Left lobe of liver (tissue), 2 donors: ENCODE measurements around the gene ARHGEF33. TPM values are rescaled to one million over a fixed set of nuclear protein-coding genes. Genes with fewer than 3 reads are reported as not detected.

Source experiments
- ATAC-seq: fragments of 200-7000 bp; cut with Tn5 transposase; one replicate; pipeline ENCODE4 v1.9.1; 2020; ENCODE audit warnings: mild to moderate bottlenecking, moderate library complexity
- DNase-seq: peaks from one replicate; pipeline ENCODE4 v3.0.0-alpha.2; 2020; ENCODE audit warnings: low spot score
- total RNA-seq: library from RNA; stranded (reverse); gene quantifications from one replicate; pipeline ENCODE4 v1.2.1, GENCODE V29; 2021
- donor health status: DM: no; HTN: no; CAD: no; lungs with moderate emphysema.
- donor health status: DM: no; HTN: yes; CAD: no.

Gene ARHGEF33
- total RNA-seq, 1 donor from 2014 or later: 0.10 TPM

DNA sequence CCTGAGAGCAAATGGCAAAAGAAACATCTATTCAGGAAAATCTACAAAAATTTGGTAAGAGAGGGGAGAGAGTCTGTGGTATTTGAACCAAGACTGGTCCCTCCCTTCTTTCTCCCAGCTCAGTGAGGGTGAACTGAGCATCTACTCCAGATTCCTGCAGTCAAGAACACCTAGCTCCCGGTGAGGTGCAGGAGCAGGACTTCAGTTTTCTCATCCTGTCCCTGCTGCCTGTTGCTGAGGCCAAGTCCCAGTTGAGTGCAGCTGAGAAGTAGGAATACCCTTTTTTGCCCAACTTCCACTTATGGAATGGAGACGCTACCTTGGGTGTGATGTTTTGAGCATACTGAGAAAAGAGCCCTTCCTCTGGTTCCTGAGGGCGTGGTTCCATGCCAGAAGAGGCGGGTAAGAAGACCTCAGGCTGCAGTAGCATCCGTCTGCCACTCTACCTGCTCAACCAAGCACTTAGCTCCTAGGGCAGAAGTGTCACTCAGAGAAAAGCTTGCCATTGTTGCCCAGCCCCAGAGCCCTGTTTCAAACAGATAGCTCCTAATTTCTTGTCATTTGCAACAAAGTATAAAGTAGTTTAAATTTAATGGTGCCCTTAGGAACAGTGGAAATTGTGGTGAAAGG is 118.3 kb downstream of the ARHGEF33 start:
- DNase-seq: no peak

GRCh38 chr2:39008665-39009064 is 119.0 kb downstream of the ARHGEF33 start:
- ATAC-seq (no peak), DNase-seq (no peak)

More for the DNA sequence above, 118.3 kb downstream of the ARHGEF33 start:
- ATAC-seq: no peak

GRCh38 chr2:39013871-39014270 is 124.2 kb downstream of the ARHGEF33 start:
- DNase-seq (no peak), ATAC-seq (no peak)

DNA sequence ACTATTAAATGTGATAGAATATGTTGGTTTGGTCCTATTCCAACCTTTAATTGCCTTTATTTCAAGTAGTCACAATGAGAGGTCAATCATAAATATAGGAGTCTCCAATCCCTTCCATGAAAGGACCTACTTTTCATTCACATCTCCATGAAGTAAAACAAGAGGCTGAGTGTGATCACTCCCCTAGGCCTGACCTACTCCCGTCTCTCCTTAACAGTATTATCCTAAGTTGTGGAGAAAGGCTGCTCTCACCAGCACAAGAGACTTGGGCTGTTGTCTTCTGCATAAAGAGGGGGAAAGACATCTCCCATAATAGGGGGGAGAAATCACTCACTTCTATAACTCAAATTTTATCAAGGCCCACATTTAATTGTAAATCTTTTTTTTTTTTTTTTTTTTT is 125.7 kb downstream of the ARHGEF33 start:
- ATAC-seq (no peak), DNase-seq (no peak)

DNA sequence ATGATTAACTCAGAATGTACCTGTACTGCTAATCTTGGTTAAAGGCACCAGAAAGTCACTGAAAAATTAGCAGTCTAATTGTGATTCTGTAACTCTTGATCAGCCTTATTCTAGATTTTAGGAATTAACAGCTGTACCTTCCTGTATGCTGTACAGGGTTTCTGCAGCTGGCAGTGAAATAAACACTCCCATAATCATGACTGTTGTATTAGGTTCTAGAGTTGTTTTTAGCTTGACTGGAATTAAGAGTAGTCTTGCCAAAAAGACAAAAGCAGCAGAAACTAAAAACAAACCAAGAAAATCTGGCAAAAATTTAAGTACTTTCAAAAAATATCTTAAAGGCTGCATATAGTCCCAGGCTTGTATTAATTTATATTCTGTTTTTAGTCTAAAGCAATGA is 127.7 kb downstream of the ARHGEF33 start:
- DNase-seq (no peak), ATAC-seq (no peak)

DNA sequence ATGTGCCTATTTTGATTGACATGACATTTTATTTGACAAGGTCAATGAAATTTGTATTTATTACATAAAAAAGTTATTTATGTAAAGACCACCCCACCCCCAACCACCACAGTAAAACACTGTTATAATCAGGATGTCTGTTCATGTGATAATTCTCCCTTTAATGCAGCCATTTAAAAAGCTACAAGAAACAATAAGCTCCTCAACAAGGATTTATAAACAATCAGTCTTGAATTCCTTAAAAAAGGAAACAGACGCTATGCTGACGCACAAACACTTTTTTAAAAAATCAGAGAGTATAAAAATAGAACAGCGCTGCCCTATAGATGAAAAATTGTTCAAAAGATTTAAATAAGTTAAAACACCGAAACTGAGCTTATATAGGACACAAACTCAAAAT is 129.0 kb downstream of the ARHGEF33 start:
- ATAC-seq: no peak
- no peak for DNase-seq

DNA sequence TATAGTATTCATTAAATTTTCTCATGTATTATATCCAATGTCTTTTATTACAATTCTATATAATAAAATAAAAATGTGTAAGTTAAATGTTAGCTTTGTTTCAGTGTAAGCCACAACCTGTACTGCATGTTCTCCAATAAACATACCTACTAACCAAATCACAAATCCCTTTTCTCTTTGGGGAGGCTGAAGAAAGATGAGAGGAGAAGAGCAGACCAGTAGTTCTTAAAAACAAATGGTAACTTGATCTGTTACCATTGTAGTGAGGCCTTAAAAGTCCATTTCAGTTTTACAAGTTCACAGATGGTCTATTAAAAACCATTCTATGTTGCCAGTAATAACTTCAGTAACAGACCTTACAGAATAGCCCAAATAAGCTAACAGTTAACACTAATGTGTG is 130.7 kb downstream of the ARHGEF33 start:
- ATAC-seq (no peak), DNase-seq (no peak)

GRCh38 chr2:39022642-39023235 is 133.1 kb downstream of the ARHGEF33 start:
- ATAC-seq: no peak
- DNase-seq: no peak

- no peak for ATAC-seq
- no peak for DNase-seq
These were observed 134.0 kb downstream of the ARHGEF33 start for GRCh38 chr2:39023649-39024048.

DNA sequence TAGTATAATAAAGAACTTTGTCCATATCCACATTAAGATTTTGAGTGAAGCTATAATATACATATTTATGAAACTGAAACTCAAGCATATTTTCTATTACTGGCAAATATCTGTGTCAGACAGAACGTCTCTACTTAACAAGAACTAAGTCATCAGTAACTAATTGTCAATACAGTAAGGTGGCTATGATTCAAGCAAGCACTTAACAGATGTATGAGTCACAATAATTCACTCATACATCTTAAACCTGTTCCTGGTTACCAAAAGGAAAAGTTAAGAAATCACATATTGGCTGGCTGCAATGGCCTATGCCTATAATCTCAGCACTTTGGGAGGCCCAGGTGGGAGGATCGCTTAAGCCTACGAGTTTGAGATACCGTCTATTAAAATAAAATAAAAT is 135.2 kb downstream of the ARHGEF33 start:
- ATAC-seq (no peak), DNase-seq (no peak)

Other genes with a start within 250 kb of the ARHGEF33 start
- gene GALM, start 223.8 kb upstream of the ARHGEF33 start, total RNA-seq: 28.5 TPM
- gene SRSF7, start 138.5 kb upstream of the ARHGEF33 start, total RNA-seq: 47.8 TPM
- 9.7 TPM for gene GEMIN6, start 111.7 kb upstream of the ARHGEF33 start, total RNA-seq
- gene DHX57, start 13.9 kb upstream of the ARHGEF33 start, total RNA-seq: 4.2 TPM
- 4.6 TPM for gene MORN2, start 13.9 kb upstream of the ARHGEF33 start, total RNA-seq
- gene SOS1, start 231.2 kb downstream of the ARHGEF33 start, total RNA-seq: 14.1 TPM